ENCODE results near the gene C6orf132.

C6orf132 gene

DNA sequence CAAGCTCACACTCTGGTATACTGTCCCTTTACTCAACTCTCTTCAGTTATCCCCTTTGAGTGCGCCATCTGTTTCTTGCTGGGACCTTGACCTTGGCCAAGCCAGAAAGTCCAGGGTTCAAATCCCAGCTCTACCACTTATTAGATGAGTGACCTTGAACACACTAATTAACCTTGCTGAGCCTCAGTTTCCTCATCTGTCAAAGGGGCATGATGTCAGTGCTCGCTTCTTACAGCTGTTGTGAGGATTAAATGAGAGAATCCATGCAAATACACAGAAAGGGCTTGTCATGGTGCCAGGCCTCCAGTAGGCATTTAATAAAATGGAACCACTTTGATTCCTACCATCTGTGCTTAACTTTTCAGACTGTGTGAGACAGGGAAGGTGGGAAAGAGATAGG is 34.3 kb downstream of the C6orf132 start:
- TF ChIP-seq, protein P1, sequence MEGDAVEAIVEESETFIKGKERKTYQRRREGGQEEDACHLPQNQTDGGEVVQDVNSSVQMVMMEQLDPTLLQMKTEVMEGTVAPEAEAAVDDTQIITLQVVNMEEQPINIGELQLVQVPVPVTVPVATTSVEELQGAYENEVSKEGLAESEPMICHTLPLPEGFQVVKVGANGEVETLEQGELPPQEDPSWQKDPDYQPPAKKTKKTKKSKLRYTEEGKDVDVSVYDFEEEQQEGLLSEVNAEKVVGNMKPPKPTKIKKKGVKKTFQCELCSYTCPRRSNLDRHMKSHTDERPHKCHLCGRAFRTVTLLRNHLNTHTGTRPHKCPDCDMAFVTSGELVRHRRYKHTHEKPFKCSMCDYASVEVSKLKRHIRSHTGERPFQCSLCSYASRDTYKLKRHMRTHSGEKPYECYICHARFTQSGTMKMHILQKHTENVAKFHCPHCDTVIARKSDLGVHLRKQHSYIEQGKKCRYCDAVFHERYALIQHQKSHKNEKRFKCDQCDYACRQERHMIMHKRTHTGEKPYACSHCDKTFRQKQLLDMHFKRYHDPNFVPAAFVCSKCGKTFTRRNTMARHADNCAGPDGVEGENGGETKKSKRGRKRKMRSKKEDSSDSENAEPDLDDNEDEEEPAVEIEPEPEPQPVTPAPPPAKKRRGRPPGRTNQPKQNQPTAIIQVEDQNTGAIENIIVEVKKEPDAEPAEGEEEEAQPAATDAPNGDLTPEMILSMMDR (conservative IDR thresholded peaks at IDR 0.05): no peak
- H3K27ac ChIP-seq: no peak overlapping the region

DNA sequence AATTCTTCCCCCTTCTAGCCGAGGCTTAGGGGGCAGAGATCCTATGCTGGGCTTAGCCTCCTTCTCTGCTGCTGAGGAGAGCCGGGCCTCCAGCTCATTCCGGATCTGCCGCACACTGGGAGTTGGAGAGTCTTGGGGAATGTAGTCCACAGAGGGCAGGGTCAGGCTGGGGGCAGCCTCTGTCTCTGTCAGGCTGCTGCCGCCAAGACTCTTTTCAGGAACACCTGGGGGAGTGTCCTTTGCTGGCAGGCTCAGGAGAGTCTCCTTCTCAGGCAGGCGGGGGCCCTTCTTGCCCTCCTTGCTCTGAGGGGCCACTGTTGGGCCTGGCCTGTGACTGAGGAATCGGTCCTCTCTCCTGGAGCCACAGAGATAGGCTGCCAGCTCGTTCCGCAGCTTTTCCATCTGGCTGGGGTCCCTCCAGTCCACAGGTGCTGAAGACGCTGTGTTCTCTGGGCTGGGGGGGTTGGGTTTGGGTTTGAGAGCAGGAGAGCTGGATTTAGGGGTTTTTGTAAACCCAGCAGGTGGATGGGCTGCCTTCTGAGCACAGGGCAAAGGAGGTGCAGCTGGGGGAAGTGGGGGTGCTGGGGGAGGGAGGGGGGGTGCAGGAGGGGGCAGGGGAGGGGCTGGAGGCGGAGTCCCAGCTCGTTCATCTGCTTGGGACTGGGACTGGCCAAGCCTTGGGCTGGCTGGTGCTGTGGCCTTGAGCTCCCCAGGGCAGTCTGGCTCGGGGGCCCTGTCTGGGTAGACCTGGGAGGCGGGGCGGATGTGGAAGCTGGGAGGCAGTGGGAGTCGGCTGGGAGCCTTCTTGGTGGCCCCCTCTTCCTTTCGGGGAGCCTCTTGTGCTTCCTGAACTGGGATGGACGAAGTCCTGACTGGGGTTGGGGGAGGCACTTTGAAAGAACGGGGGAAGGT is 36.1 kb downstream of the C6orf132 start:
- TF ChIP-seq, protein P1 (conservative IDR thresholded peaks at IDR 0.05): no peak

DNA sequence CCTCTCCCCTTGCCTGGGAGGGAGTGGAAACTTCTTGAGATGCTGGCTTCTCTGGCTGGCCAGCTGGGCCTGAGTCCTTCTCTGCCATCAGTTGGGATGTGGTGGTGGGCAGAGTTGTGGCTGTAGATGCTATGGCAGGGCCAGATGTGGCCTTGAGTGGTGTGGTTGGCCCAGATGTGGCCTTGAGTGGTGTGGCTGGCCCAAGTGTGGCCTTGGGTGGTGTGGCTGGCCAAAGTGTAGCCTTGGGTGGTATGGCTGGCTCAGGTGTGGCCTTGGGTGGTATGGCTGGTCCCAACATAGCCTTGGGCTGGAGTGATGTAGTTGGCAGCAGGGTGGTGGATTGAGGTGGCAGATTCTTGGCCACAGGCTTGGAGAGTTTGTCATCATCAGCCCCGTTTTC is 36.7 kb downstream of the C6orf132 start:
- no peak overlapping the region for H3K27ac ChIP-seq
- TF ChIP-seq, protein P1 (conservative IDR thresholded peaks at IDR 0.05): no peak

More for the DNA sequence above, 36.1 kb downstream of the C6orf132 start:
- H3K27ac ChIP-seq: no peak overlapping the region

DNA sequence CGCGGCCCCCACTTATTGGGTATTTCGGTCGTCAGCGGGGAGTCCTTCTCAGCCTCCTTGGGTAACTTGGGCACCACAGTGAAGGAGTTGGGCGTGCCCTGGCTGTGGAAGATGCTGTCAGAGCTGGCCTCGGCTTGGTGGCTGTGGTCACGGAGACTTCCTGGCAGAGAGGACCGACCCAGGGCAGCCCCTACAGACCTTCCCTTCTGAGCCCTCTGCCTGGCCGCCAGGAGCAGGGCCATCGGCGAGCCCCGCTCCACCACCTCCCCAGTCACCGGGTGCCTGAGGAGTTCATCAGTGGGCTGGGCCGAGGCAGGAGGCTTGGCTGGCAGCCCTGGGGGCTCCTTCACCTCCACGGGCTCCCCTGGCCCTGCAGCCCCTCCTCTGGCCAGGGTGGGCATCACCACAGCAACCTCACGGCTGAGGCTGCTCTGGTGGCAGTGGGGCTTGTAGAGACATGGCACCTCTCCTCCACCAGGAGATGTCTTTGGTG is 37.2 kb downstream of the C6orf132 start:
- H3K27ac ChIP-seq: no peak overlapping the region
- TF ChIP-seq, protein P1 (conservative IDR thresholded peaks at IDR 0.05): no peak

DNA sequence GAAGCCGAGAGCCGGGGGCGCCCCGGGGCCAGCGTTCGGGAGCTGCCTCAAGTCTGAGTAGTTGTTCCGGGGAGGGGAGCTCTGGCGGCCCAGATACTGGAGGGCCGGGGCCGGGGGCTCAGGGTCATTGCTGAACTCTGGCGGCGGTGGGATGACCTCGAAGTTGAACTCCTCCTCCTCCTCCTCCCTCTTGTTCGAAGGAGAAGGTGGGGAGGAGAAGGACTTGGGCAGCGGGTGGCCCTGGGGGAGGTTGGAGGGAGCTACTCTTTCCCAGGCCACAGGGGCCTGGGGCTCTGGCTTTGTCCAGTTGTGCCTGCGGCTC is 37.7 kb downstream of the C6orf132 start:
- no peak overlapping the region for H3K27ac ChIP-seq
- TF ChIP-seq, protein P1 (conservative IDR thresholded peaks at IDR 0.05): no peak

DNA sequence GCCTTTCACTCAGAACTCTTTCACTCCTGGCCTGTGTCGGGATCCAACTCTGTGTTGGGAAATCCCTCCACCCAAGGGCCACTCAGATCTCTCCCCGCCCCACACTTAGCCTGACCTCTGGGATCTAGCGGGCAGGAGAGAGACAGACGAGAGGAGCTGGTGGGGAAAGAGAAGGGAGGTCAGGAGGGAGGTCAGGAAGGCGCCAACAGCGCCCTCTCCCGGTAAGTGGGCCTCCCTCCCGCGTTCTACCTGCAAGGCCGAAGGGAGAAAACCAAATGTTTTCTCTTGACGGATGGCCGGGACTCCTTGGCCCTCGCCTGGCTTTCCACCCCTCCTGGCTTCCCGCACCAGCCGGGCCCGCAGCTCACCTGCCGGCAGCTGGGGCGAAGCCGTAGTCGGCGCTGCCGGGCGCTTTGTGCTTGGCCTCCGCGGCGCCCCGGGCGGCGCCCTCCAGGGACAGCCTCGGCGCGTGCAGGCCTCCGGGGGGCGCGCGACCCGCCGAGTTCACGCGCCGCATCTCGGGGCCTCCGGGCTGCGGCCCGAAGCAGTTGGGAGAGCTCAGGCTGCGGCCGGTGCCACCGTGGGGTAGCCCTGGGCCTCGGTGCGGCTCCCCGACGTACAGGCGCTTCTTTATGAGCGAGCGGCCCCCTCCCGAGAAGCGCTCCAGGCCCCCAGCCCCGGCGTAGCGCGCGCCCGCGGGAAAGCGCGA is 38.2 kb downstream of the C6orf132 start:
- H3K27ac ChIP-seq: no peak overlapping the region
- TF ChIP-seq, protein P1 (conservative IDR thresholded peaks at IDR 0.05): no peak

DNA sequence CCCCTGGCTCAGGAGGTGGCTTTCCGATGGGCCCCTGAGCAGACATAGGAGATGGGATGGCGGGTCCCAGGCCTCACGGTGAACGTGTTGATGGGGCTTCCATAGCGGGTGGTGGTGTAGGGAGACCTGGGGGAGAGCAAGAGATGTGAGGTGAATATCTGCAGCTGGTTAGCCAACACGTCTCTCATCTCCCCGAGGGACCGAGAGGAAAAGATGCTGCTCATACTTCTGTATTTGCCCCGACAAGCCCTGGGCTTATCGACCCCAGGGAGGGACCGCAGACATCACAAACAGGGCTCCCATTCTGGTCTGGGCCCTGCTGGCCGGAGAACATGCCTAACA is 38.7 kb downstream of the C6orf132 start:
- TF ChIP-seq, protein P1 (conservative IDR thresholded peaks at IDR 0.05): no peak
- H3K27ac ChIP-seq: no peak overlapping the region
